Transverse colon (tissue), 4 donors: ENCODE measurements around the gene CCR4.

Experiments
- EP300 ChIP-seq: sonication (generic); formaldehyde crosslinking; IDR thresholded peaks from one replicate; pipeline ENCODE4 v1.6.1; 2017; ENCODE audit warnings: antibody characterized with exemption, low read depth
- POLR2A ChIP-seq: fragments of 450-650 bp; IDR thresholded peaks from one replicate; pipeline ENCODE4 v1.6.1; 2016; ENCODE audit warnings: antibody characterized with exemption, mild to moderate bottlenecking, moderate library complexity
- POLR2AphosphoS5 ChIP-seq, 3 donors: sonication (generic); formaldehyde crosslinking; IDR thresholded peaks; one replicate each; pipeline ENCODE4 v1.6.1; 2016; ENCODE audit warnings: antibody characterized with exemption in 3 of 3
- TF ChIP-seq, protein P1 (sequence below), 5 experiments: fragments of 200-600 bp in 3 of 5; fragments of 450-650 bp in 2 of 5; sonication (generic) in 3 of 5; IDR thresholded peaks; 1 replicate in 2 of 5; 2 replicates in 3 of 5; pipeline ENCODE4 v1.5.1; 2016 to 2017; ENCODE audit warnings: antibody characterized with exemption in 5 of 5, inconsistent platforms in 3 of 5, mild to moderate bottlenecking in 2 of 5, moderate library complexity in 1 of 5

DNA sequence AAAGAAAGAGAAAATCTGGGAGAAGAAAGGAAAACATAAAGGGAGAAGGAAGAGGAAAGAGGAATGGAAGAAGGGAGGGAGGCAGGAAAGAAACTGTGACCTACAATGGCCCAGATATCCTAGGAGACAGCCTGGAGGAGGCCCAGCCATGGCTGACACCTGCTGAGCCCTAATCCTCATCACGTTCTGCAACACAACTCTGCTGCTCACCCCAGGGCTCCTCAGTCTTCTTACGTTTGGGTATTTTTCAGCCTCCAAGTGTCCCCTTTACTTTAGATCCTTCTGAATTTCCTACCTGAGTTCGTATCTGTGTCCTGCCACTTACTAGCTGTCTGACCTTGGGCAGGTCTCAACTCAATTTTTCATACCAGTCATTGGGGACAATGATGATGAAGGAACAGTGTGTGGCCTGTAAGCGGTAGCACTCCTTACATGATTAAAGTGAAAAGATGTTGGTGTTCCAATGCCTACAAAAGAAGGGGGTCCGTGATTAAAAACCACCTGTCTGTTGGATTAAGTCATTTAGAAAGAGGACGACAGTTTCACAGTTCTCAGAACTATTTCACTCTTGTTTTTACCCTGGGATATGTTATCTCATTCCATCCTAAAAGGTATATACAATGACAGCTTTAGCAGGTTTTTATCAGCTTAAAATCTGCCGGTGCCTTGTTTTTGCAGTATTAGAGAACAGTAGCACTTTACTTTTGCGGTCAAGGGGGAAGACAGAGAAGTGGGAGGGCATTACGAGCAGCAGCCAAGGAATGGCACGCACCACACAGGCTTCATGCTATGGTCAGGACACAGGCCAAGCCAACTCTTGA is 47.4 kb downstream of the CCR4 start:
- TF ChIP-seq, protein P1, sequence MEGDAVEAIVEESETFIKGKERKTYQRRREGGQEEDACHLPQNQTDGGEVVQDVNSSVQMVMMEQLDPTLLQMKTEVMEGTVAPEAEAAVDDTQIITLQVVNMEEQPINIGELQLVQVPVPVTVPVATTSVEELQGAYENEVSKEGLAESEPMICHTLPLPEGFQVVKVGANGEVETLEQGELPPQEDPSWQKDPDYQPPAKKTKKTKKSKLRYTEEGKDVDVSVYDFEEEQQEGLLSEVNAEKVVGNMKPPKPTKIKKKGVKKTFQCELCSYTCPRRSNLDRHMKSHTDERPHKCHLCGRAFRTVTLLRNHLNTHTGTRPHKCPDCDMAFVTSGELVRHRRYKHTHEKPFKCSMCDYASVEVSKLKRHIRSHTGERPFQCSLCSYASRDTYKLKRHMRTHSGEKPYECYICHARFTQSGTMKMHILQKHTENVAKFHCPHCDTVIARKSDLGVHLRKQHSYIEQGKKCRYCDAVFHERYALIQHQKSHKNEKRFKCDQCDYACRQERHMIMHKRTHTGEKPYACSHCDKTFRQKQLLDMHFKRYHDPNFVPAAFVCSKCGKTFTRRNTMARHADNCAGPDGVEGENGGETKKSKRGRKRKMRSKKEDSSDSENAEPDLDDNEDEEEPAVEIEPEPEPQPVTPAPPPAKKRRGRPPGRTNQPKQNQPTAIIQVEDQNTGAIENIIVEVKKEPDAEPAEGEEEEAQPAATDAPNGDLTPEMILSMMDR (IDR thresholded peaks at IDR 0.05) = no peak
- TF ChIP-seq POLR2A = no peak
- no peak for TF ChIP-seq POLR2AphosphoS5 (IDR thresholded peaks at IDR 0.05)
- TF ChIP-seq EP300 = no peak
